ENCODE measurements around the gene ADCY1.

ADCY1 gene

DNA sequence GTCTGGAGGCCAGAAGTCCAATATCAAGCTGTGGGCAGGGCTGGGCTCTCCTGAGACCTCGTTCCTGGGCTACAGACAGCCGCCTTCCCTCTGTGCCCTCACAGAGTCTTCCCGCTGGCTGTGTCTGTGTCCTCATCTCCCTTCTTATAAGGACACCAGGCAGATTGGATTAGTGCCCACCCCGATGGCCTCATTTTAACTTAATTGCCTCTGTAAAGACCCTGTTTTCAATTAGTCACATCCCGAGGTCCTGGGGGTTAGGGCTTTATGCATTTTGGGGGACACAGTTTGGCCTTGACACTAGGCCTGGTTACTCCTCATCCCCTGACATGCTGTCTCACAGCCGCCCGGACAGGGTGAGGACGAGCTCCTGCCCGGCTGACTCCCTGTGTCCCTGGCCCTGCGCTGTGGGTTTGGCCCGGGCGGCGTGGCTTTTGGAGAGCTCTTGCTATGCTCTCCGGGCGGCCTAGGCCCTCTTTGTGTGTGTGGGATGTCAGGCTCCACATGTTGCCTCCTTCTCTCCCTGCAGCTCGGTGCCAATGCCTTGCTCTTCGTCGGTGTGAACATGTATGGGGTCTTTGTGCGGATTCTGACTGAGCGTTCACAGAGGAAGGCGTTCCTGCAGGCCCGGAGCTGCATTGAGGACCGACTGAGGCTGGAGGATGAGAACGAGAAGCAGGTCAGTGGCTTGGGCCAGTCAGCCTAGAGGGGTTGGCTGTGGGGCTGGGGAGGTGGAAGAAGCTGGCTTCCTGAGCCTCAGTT is 18.2 kb downstream of the ADCY1 start:
- TF ChIP-seq, protein P1, sequence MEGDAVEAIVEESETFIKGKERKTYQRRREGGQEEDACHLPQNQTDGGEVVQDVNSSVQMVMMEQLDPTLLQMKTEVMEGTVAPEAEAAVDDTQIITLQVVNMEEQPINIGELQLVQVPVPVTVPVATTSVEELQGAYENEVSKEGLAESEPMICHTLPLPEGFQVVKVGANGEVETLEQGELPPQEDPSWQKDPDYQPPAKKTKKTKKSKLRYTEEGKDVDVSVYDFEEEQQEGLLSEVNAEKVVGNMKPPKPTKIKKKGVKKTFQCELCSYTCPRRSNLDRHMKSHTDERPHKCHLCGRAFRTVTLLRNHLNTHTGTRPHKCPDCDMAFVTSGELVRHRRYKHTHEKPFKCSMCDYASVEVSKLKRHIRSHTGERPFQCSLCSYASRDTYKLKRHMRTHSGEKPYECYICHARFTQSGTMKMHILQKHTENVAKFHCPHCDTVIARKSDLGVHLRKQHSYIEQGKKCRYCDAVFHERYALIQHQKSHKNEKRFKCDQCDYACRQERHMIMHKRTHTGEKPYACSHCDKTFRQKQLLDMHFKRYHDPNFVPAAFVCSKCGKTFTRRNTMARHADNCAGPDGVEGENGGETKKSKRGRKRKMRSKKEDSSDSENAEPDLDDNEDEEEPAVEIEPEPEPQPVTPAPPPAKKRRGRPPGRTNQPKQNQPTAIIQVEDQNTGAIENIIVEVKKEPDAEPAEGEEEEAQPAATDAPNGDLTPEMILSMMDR (IDR thresholded peaks at IDR 0.05) = no peak

GRCh38 chr7:45593121-45593541 is 19.0 kb downstream of the ADCY1 start:
- TF ChIP-seq, protein P1 (IDR thresholded peaks at IDR 0.05) = no peak

DNA sequence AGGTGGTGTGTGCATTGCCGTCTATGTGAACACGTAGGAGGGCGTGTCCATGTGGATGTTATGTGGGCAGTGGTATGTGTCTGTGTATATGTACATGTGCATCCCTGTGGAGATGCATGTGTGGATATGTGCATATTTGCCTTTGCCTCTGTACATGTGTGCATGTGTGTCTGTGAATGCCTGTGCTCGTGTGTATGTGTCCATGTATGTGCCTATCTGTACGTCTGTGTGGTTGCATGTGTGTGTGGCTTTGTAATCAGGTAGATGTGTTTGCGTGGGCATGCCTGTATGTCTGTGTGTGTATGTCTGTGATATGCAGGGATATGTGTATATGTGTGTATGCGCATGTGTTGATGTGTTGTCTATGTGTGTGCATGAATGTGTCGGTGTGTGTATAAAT is 19.7 kb downstream of the ADCY1 start:
- TF ChIP-seq, protein P1 (IDR thresholded peaks at IDR 0.05) = no peak

- TF ChIP-seq, protein P1 (IDR thresholded peaks at IDR 0.05) = no peak
Measured at GRCh38 chr7:45594745-45595535, 20.8 kb downstream of the ADCY1 start.

DNA sequence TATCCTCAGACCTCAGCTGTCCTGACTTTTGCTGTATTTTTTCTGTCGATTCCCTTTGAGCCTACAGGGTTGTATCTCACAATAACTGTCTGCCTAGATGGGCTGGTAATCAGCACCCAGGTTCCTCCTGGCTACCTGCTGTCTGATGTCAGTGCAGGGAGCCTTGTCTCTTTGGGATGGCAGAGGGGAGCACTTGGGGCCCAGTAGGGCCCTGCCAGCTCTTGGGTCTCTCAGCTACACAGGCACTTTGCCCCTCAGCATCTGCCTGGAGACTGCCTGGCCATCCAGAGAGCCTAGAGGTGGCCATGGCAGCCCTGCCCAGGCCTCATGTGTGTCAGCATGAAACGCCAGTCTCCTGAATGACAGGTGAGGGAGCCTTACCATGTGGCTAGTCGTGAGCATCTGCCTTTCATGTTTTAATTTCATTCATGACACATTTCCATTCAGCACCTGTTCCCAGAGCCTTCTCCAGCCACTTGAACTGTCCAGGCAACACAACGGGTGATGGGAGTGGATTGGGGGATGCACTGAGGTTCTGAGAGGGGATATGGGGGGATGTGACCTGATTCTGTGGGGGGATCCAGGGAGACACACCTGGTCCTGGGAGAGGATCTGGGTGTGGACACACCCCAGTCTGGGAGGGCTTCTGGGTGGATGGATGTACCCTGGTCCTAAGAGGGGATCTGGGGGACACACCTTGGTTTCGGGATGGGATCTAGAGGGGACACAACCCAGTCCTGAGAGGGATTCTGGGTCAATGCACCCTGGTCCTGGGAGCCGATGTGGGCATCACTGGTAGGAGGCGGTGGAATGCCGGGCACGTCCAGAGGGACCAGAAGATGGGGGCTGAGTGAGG is 21.9 kb downstream of the ADCY1 start:
- TF ChIP-seq, protein P1 (IDR thresholded peaks at IDR 0.05) = no peak

DNA sequence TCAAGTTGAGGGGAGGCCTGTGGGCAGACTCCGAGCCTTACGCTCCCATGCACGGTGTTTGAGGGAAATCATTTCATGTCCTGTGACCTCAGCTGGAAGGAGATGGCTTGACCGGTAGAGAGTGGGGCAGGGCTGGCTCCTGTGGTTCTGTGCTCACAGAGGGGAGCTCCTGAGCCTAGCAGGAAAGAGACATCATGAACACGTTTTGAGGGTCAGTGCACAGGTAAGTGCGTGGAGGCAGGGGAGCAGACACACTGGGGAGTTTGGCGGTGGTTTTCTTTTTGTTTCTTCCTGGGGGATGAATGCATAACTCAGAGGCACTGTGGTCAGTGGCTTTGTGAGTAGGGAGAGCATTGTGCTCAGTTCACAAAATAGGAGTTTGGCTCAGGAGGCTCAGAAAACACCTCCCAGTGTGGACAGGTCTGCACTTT is 22.5 kb downstream of the ADCY1 start:
- TF ChIP-seq, protein P1 (IDR thresholded peaks at IDR 0.05) = no peak

DNA sequence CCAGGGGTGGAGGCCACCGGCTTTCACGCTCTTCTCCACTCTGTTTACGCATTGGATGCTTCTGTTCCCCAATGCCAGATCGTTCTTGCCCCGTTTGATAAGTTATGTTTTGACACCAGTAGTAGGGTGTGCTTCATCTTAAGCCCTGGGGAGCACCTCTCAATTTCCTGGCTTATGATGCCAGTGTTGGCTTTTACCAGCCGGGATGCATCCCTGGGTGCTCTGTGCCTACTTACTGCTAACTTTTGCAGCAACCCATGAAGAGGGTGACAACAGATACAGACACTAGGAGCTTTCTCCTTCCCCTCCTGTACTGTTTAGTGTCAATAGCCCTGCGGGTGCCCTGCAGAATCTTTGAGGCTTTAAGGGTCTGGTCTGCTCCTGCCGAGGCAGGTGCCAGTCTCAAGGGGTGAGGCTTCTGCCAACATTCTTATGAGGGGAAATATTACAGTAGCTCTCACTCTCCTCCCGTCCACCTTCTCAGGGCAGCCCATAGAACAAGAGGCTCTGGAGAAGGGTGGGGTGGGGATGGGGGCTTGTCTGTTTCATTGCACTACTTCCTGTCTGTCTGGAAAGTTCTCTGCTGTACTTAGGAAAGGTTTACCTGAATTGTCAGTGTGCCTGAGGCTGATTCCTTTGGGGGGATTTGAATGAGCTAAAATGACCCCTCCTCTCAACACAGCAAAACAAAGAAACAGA is 23.3 kb downstream of the ADCY1 start:
- TF ChIP-seq, protein P1 (IDR thresholded peaks at IDR 0.05) = no peak

Data from LNCAP (cell line).